K562 (cell line): ENCODE measurements around the gene TSKS. TPM values are rescaled to one million over a fixed set of nuclear protein-coding genes. Genes with fewer than 3 reads are reported as not detected.

Experiments used
- MTF1 ChIP-seq: fragments of 250-450 bp; sonication (Bioruptor Pico); IDR thresholded peaks from 2 replicates; pipeline ENCODE4 v1.9.0; 2021; ENCODE audit warnings: moderate library complexity, mild to moderate bottlenecking, inconsistent platforms, borderline replicate concordance
- MYC ChIP-seq, 2 experiments: fragments of 250-450 bp in 1 of 2; sonication (Bioruptor Pico) in 1 of 2; IDR thresholded peaks; 2 replicates each; pipeline versions ENCODE4 v1.5.1 to v1.6.1; 2012 to 2021; ENCODE audit warnings: low read depth in 2 of 2, borderline replicate concordance in 1 of 2, improper control_type of control experiment in 1 of 2, low read length in 1 of 2, mild to moderate bottlenecking in 1 of 2, moderate library complexity in 1 of 2
- RCOR1 ChIP-seq, 2 experiments: IDR thresholded peaks; 2 replicates each; pipeline ENCODE4 v1.6.1; 2012; ENCODE audit warnings: low read depth in 2 of 2, low read length in 2 of 2, borderline replicate concordance in 1 of 2, improper control_type of control experiment in 1 of 2
- XRCC3 ChIP-seq: fragments of 450-650 bp; IDR thresholded peaks from 2 replicates; pipeline ENCODE4 v1.6.1; 2017; ENCODE audit warnings: mild to moderate bottlenecking, moderate library complexity
- polyA plus RNA-seq, 8 experiments: library from polyadenylated mRNA; depleted of rRNA in 4 of 8; stranded (reverse) in 5 of 8; unstranded in 3 of 8; fragments of >200 nt; fragmentation: Nextera tagmentation in 2 of 8; fragmentation: Illumina TruSeq in 1 of 8; extraction: Ambion mirVana in 2 of 8; extraction: Trizol in 1 of 8; gene quantifications; 2 replicates each; pipeline versions ENCODE4 v1.2.1 to v1.2.3, GENCODE V29; 2011 to 2014; ENCODE audit warnings: inconsistent platforms in 1 of 8, missing spikeins in 1 of 8
- total RNA-seq, 7 experiments: library from RNA; depleted of rRNA in 6 of 7; stranded (reverse); fragments of >200 nt in 6 of 7; fragmentation: Illumina TruSeq in 2 of 7; extraction: Trizol in 2 of 7; gene quantifications; 2 replicates each; pipeline versions ENCODE4 v1.2.1 to v1.2.3, GENCODE V29; 2011 to 2021; ENCODE audit warnings: low replicate concordance in 1 of 7
- TF ChIP-seq, protein P1 (sequence below): fragments of 250-450 bp; sonication (Bioruptor Pico); IDR thresholded peaks from 2 replicates; pipeline ENCODE4 v1.4.0; 2020; ENCODE audit warnings: mild to moderate bottlenecking, moderate library complexity

TSKS gene
- total and polyA plus RNA-seq, 9 of the 15 experiments (the other 6 are each of a cell fraction or from before 2014, with no cell fraction given), result 0.14 to 4.5 (median 0.80) TPM

DNA sequence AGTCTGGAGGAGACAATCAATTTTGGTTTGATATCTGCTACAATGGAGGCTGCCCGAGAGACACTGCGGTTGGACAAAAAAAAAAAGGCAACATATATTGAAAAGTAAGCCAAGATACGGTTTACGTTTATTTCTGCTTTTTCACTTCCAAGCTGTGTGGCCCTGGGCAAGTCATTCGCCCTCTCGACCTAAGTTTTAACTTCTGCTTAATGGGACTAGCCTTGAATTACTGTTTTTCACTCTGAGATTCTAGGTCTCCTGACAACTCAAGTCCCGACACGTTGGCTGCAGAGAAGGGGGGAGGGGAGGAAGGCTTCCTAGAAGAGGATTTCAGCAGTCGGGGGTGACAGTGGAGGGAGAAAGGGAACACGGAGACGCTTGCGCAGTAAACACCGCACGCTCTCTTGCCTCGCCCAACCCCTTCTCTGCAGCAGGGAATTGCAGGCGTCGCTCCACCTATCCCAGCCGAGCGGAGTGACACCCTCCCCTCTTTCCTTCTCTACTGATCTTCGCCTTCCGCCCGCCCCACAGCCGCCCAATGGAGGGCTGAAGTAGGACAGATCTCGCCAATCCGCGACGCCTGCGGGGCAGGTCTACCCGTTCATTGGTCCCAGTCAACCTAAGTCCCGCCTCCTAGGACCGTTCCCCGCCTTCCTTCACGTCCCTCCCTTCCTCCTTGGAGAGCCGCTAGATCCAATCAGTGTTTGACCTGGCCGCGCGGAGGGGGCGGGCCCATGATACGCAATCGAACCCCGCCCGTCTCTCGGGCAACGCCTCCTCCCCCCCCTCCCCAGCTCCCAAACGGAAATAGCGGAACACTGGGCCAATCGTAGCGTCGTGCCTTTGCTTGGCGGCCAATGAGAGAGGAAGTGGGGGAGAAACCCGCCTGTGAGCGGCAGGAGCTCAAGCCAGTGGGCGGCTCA is 3.2 kb upstream of the TSKS start (continued):
- TF ChIP-seq MYC (IDR thresholded peaks at IDR 0.05; ENCODE audit: low read depth, low read length) (peak; percentile 64), MYC (CRISPR knock-in tag; IDR thresholded peaks at IDR 0.05; ENCODE audit: borderline replicate concordance, low read depth) (no peak), XRCC3 (no peak), MTF1 (CRISPR knock-in tag) (no peak), RCOR1 (IDR thresholded peaks at IDR 0.05; ENCODE audit: borderline replicate concordance in 1 of 2, low read depth in 2 of 2, low read length in 2 of 2) (peak in 1 of 2 experiments; percentile 46; a peak in 2 of 4 replicates)
- TF ChIP-seq, protein P1, sequence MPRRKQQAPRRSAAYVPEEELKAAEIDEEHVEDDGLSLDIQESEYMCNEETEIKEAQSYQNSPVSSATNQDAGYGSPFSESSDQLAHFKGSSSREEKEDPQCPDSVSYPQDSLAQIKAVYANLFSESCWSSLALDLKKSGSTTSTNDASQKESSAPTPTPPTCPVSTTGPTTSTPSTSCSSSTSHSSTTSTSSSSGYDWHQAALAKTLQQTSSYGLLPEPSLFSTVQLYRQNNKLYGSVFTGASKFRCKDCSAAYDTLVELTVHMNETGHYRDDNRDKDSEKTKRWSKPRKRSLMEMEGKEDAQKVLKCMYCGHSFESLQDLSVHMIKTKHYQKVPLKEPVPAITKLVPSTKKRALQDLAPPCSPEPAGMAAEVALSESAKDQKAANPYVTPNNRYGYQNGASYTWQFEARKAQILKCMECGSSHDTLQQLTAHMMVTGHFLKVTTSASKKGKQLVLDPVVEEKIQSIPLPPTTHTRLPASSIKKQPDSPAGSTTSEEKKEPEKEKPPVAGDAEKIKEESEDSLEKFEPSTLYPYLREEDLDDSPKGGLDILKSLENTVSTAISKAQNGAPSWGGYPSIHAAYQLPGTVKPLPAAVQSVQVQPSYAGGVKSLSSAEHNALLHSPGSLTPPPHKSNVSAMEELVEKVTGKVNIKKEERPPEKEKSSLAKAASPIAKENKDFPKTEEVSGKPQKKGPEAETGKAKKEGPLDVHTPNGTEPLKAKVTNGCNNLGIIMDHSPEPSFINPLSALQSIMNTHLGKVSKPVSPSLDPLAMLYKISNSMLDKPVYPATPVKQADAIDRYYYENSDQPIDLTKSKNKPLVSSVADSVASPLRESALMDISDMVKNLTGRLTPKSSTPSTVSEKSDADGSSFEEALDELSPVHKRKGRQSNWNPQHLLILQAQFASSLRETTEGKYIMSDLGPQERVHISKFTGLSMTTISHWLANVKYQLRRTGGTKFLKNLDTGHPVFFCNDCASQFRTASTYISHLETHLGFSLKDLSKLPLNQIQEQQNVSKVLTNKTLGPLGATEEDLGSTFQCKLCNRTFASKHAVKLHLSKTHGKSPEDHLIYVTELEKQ, result no peak
